ENCODE results near the gene NUDC.

The NUDC gene

DNA sequence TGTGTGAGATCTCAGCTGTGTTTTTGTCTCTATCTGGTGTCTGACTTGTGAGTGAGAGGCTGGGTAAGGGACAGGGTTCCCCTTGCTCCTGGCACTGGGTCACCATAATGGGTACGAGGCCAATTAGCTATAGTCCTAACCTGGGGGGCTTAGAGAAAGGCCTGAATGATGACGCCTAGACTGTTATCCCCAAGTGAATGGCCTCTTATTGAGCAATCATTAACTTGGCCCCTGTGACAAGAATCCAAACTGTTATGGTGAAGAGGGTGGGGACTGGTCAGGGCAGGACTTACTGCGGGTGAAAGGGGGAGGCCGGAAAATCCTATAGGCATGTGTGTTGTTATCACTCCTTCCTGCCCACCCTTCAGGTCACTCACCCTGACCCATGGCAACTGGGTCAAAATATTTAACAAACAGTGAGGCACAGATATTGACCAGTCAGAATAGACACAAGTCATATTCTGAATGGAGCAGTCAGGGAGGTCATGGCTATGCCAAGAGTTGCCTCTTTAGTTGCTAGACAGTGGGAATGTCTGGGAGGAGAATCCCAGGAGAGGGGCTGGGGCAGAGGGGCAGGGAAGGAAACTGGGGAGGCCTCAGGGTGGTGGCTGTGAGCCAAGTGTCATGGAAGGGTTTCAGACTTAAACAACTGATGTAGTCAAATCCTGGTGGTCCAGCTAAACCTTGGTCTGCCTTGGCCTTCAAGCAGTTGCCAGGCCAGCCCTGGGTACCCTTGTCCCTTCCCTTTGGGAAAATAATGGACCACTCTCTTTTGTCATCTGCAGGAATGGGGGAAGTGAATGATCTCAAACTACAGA lies 11.0 kb upstream of the NUDC start:
- CTCF ChIA-PET, result no interaction called here
- POLR2A ChIA-PET, result no interaction called here
- no peak for DNase-seq (ENCODE audit: extremely low spot score)
- TF ChIP-seq, protein P1, sequence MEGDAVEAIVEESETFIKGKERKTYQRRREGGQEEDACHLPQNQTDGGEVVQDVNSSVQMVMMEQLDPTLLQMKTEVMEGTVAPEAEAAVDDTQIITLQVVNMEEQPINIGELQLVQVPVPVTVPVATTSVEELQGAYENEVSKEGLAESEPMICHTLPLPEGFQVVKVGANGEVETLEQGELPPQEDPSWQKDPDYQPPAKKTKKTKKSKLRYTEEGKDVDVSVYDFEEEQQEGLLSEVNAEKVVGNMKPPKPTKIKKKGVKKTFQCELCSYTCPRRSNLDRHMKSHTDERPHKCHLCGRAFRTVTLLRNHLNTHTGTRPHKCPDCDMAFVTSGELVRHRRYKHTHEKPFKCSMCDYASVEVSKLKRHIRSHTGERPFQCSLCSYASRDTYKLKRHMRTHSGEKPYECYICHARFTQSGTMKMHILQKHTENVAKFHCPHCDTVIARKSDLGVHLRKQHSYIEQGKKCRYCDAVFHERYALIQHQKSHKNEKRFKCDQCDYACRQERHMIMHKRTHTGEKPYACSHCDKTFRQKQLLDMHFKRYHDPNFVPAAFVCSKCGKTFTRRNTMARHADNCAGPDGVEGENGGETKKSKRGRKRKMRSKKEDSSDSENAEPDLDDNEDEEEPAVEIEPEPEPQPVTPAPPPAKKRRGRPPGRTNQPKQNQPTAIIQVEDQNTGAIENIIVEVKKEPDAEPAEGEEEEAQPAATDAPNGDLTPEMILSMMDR (IDR thresholded peaks at IDR 0.05; ENCODE audit: control extremely low read depth, extremely low read depth, low read depth, missing control alignments), result no peak

- TF ChIP-seq, protein P1 (IDR thresholded peaks at IDR 0.05; ENCODE audit: control extremely low read depth, extremely low read depth, low read depth, missing control alignments), result no peak
- ChIA-PET CTCF (interaction anchor here (0.9 kb wide), 1 partner anchor 12 kb away, joined by 3 read pairs; the partner anchor contains the start of gene GPATCH3), POLR2A (no interaction called here)
- no peak for DNase-seq (ENCODE audit: extremely low spot score)
These were observed 10.0 kb upstream of the NUDC start for GRCh38 chr1:26911399-26912146.

GRCh38 chr1:26912147-26912490 lies 9.4 kb upstream of the NUDC start:
- TF ChIP-seq, protein P1 (IDR thresholded peaks at IDR 0.05; ENCODE audit: control extremely low read depth, extremely low read depth, low read depth, missing control alignments), result no peak
- ChIA-PET POLR2A (no interaction called here), CTCF (interaction anchor here (0.9 kb wide), 1 partner anchor 12 kb away, joined by 3 read pairs; the partner anchor contains the start of gene GPATCH3)
- DNase-seq (ENCODE audit: extremely low spot score), result no peak

GRCh38 chr1:26913389-26913753 lies 8.2 kb upstream of the NUDC start:
- TF ChIP-seq, protein P1 (IDR thresholded peaks at IDR 0.05; ENCODE audit: control extremely low read depth, extremely low read depth, low read depth, missing control alignments), result no peak
- ChIA-PET CTCF (interaction anchor here (0.7 kb wide), 1 partner anchor 12 kb away, joined by 3 read pairs; no protein-coding TSS in a partner anchor), POLR2A (interaction anchor here (0.6 to 1.1 kb wide), 2 partner anchors 13 to 16 kb away, joined by 3 read pairs; partner anchors contain the start of gene GPATCH3)
- no peak for DNase-seq (ENCODE audit: extremely low spot score)

DNA sequence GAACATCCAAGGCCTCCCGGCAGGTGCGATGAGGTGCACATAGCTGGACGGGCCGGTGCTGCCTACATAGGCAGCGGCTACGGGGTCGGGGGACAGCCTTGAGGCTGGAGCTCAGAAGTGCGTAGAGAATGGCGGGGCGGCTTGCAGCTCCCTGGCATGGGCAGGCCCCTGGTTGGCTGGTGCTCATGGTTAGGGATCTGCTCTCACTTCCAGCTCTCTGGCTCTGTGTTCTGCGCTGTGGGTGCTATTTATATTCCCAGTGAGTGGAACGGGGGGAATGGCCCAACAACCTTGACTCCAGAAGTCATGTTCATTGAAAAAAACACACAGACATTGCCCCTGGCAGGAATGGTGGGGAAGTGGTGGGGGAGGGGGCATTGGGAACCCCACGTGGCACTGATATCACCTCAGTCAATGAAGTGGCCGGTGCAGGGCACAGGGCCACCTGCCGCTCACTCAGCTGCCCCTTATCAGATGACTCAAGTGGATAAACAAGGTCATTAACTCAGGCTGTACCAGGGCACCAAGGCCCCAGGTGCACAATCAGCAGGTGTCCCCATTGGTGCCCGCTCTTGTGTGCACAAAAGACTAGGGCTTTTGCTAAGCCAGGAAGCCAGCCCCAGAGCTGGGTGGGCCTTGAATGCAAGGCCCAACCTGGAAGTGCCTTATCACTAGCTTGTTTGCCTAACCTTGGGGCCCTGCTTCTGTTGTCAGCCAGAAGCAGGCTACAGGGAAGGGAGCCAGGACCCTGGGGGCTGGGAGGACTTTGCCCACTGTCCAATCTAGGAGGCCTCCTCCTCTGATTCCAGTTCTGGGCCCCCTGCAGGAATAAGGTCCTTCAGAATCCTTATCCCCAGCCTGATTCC lies 7.6 kb upstream of the NUDC start, which contains the start of gene NR0B2:
Gene NR0B2, minus strand, starts transcription at position 222 of the 866 bp plus-strand sequence. Its CDS starts 35 bp downstream, at position 187.
- no peak for DNase-seq (ENCODE audit: extremely low spot score)
- POLR2A ChIA-PET, result interaction anchor here (0.6 to 1.1 kb wide), 2 partner anchors 13 to 16 kb away, joined by 3 read pairs; partner anchors contain the start of gene GPATCH3

More for the DNA sequence above, 7.6 kb upstream of the NUDC start, which contains the start of gene NR0B2:
- TF ChIP-seq, protein P1 (IDR thresholded peaks at IDR 0.05; ENCODE audit: control extremely low read depth, extremely low read depth, low read depth, missing control alignments), result no peak
- CTCF ChIA-PET, result interaction anchor here (1.5 kb wide), 1 partner anchor 10 kb away, joined by 3 read pairs; no protein-coding TSS in a partner anchor

Measured in GM10248 (cell line).